Transverse colon (tissue), 3 donors: ENCODE measurements around the gene TNC.

Source experiments
- EP300 ChIP-seq: sonication (generic); formaldehyde crosslinking; IDR thresholded peaks from one replicate; pipeline ENCODE4 v1.6.1; 2017; ENCODE audit warnings: antibody characterized with exemption, low read depth
- POLR2A ChIP-seq: fragments of 450-650 bp; IDR thresholded peaks from one replicate; pipeline ENCODE4 v1.6.1; 2016; ENCODE audit warnings: antibody characterized with exemption, mild to moderate bottlenecking, moderate library complexity
- TF ChIP-seq, protein P1 (sequence below), 5 experiments: fragments of 200-600 bp in 3 of 5; fragments of 450-650 bp in 2 of 5; sonication (generic) in 3 of 5; IDR thresholded peaks; 1 replicate in 2 of 5; 2 replicates in 3 of 5; pipeline ENCODE4 v1.5.1; 2016 to 2017; ENCODE audit warnings: antibody characterized with exemption in 5 of 5, inconsistent platforms in 3 of 5, mild to moderate bottlenecking in 2 of 5, moderate library complexity in 1 of 5

DNA sequence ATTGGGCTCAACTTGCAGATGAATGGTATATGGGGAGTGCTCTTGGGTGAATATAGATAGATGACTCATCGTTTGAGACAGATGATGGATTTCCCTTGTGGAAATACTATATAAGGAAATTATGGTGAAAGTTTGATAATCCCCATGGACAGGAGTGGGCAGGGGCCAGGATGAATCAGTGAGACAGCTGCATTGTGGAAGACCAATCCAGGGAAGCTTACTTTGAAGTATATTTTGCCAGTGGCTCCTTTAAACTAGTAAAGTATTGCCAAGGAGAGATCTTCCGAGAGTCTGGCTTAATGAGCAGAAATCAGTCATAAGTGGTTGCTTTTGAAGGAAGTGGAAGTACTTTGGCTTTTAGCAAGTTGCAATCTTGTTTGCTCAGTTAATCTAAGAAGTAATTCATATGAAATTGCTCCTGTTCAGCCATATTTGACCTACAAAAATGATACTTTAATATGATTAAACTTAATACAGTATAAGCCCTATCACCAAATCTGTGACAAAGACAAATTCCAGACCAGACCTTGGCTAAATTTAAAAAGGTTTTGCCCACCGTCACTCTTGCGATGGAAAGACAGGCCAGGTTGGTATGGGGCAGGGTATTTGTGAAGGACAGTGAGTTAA lies 9.3 kb upstream of the TNC start:
- TF ChIP-seq EP300 (no peak), POLR2A (no peak)
- TF ChIP-seq, protein P1, sequence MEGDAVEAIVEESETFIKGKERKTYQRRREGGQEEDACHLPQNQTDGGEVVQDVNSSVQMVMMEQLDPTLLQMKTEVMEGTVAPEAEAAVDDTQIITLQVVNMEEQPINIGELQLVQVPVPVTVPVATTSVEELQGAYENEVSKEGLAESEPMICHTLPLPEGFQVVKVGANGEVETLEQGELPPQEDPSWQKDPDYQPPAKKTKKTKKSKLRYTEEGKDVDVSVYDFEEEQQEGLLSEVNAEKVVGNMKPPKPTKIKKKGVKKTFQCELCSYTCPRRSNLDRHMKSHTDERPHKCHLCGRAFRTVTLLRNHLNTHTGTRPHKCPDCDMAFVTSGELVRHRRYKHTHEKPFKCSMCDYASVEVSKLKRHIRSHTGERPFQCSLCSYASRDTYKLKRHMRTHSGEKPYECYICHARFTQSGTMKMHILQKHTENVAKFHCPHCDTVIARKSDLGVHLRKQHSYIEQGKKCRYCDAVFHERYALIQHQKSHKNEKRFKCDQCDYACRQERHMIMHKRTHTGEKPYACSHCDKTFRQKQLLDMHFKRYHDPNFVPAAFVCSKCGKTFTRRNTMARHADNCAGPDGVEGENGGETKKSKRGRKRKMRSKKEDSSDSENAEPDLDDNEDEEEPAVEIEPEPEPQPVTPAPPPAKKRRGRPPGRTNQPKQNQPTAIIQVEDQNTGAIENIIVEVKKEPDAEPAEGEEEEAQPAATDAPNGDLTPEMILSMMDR (IDR thresholded peaks at IDR 0.05) = no peak
